ENCODE results near the gene LBR. TPM values are rescaled to one million over a fixed set of nuclear protein-coding genes. Genes with fewer than 3 reads are reported as not detected.

LBR gene
- total and polyA plus RNA-seq, 2 of the 4 experiments (the other 2 are of a cell fraction), result 21.3 to 24.9 TPM

- no peak overlapping the region for H3K14ac ChIP-seq (replicated peaks; ENCODE audit: low read depth, low read length)
Measured at GRCh38 chr1:225389843-225390242, 38.0 kb downstream of the LBR start.

More at GRCh38 chr1:225389843-225390242, 38.0 kb downstream of the LBR start:
- DNase-seq (no peak), ATAC-seq (ENCODE audit: low read depth) (no peak)
- H3K27me3 ChIP-seq (ENCODE audit: control insufficient read depth, insufficient read depth, low read length), result no peaks in the 10 kb centered on the region
- H3K4me2 ChIP-seq (ENCODE audit: low read depth, low read length), result no peak overlapping the region
- H2BK120ac ChIP-seq (ENCODE audit: low read depth, low read length), result no peak overlapping the region
- intact Hi-C loops (cut with micrococcal nuclease), result no loop called here
- WGBS, 2 experiments (ENCODE audit: extremely low coverage in 2 of 2, insufficient read length in 1 of 2), result 67% methylated on average over 2 of the region's 4 CpGs; no CpG with 5 or more reads in 1 of the 2 experiments
- no peaks in the 10 kb centered on the region for H3K9me1 ChIP-seq (ENCODE audit: insufficient read depth, low read length)
- no peak overlapping the region for H3K9ac ChIP-seq (ENCODE audit: low read depth, low read length)
- no peak overlapping the region for H3K27ac ChIP-seq (ENCODE audit: insufficient read depth, low read length)
- no peak overlapping the region for H2BK5ac ChIP-seq (ENCODE audit: low read depth, low read length, poor library complexity, severe bottlenecking)
- CTCF ChIA-PET, result interaction anchor here (0.6 kb wide), 1 partner anchor 12 kb away, joined by 4 read pairs; no protein-coding TSS in a partner anchor
- POLR2A ChIA-PET (ENCODE audit: unreplicated experiment), result no interaction called here
- no peak overlapping the region for H2AK5ac ChIP-seq (ENCODE audit: low read depth, low read length)
- no peak overlapping the region for H2BK15ac ChIP-seq (ENCODE audit: low read depth, low read length)
- no peaks in the 10 kb centered on the region for H3K4me1 ChIP-seq (ENCODE audit: control insufficient read depth, insufficient read depth, low read length)
- H2AK9ac ChIP-seq (replicated peaks; ENCODE audit: low read depth, low read length, poor library complexity), result peak overlapping the region; percentile 19
- dilution Hi-C loops (cut with HindIII; ENCODE audit: low sequenced_read_pairs, unreplicated experiment), result no loop called here
- no peaks in the 10 kb centered on the region for H3K9me3 ChIP-seq (ENCODE audit: control insufficient read depth, insufficient read depth, low read length)
- no peak overlapping the region for H3K23ac ChIP-seq (ENCODE audit: low read depth, low read length)
- TF ChIP-seq MXI1 (IDR thresholded peaks at IDR 0.05; ENCODE audit: borderline replicate concordance, low read depth, low read length) (no peak), FOS (IDR thresholded peaks at IDR 0.05; ENCODE audit: low read depth, low read length) (no peak), RFX5 (IDR thresholded peaks at IDR 0.05; ENCODE audit: low read depth, low read length) (no peak), MAFK (IDR thresholded peaks at IDR 0.05; ENCODE audit: low read depth, low read length) (no peak), CEBPB (IDR thresholded peaks at IDR 0.05; ENCODE audit: low read depth, low read length) (no peak), USF2 (IDR thresholded peaks at IDR 0.05; ENCODE audit: low read depth, low read length) (no peak), BHLHE40 (IDR thresholded peaks at IDR 0.05; ENCODE audit: low read depth, low read length) (no peak), POLR2A (IDR thresholded peaks at IDR 0.05; ENCODE audit: low read depth, low read length) (no peak), CTCF (conservative IDR thresholded peaks at IDR 0.05; ENCODE audit: low read depth, low read length) (no peak), RAD21 (IDR thresholded peaks at IDR 0.05; ENCODE audit: low read length) (no peak), MAZ (IDR thresholded peaks at IDR 0.05; ENCODE audit: borderline replicate concordance, low read depth, low read length) (no peak), SMC3 (IDR thresholded peaks at IDR 0.05; ENCODE audit: low read depth, low read length) (no peak), NFE2L2 (IDR thresholded peaks at IDR 0.05; ENCODE audit: low read depth, low read length) (no peak), ELK1 (IDR thresholded peaks at IDR 0.05; ENCODE audit: borderline replicate concordance, low read depth, low read length) (no peak), RCOR1 (IDR thresholded peaks at IDR 0.05; ENCODE audit: insufficient replicate concordance, low read length) (no peak), CHD1 (IDR thresholded peaks at IDR 0.05; ENCODE audit: low read depth, low read length) (no peak)
- H3K18ac ChIP-seq (ENCODE audit: low read depth, low read length), result no peak overlapping the region
- no peak overlapping the region for H3K4me3 ChIP-seq (ENCODE audit: insufficient read depth, low read depth, low read length)
- in situ Hi-C loops (cut with MboI; ENCODE audit: low sequenced_read_pairs), result no loop called here
- no peaks in the 10 kb centered on the region for H3K36me3 ChIP-seq (ENCODE audit: control insufficient read depth, insufficient read depth, low read length)
- no peak overlapping the region for H3K56ac ChIP-seq (ENCODE audit: extremely low read depth, insufficient read depth, low read length)
- H2BK20ac ChIP-seq (ENCODE audit: low read depth, low read length), result no peak overlapping the region
- no peak overlapping the region for H3K4ac ChIP-seq (ENCODE audit: low read depth, low read length)
- no peak overlapping the region for H2AFZ ChIP-seq (replicated peaks; ENCODE audit: low read length, poor library complexity)
- no peaks in the 10 kb centered on the region for H3K79me1 ChIP-seq (ENCODE audit: low read depth in 1 of 2, low read length in 2 of 2)
- no peak overlapping the region for H4K91ac ChIP-seq (ENCODE audit: insufficient read depth, low read depth, low read length)
- BruUV-seq (replicated peaks), result no TSS peak
- no peak overlapping the region for H4K8ac ChIP-seq (ENCODE audit: low read depth in 2 of 2, low read length in 2 of 2)
- H4K20me1 ChIP-seq (ENCODE audit: insufficient read depth, low read length), result no peaks in the 10 kb centered on the region
- no peak overlapping the region for H4K5ac ChIP-seq (ENCODE audit: low read depth, low read length)

Data from IMR-90 (cell line).